ENCODE results near the gene AGT. TPM values are rescaled to one million over a fixed set of nuclear protein-coding genes. Genes with fewer than 3 reads are reported as not detected.

Gene AGT
- total RNA-seq, 1 experiment from 2014 or later, result 1.0 TPM

DNA sequence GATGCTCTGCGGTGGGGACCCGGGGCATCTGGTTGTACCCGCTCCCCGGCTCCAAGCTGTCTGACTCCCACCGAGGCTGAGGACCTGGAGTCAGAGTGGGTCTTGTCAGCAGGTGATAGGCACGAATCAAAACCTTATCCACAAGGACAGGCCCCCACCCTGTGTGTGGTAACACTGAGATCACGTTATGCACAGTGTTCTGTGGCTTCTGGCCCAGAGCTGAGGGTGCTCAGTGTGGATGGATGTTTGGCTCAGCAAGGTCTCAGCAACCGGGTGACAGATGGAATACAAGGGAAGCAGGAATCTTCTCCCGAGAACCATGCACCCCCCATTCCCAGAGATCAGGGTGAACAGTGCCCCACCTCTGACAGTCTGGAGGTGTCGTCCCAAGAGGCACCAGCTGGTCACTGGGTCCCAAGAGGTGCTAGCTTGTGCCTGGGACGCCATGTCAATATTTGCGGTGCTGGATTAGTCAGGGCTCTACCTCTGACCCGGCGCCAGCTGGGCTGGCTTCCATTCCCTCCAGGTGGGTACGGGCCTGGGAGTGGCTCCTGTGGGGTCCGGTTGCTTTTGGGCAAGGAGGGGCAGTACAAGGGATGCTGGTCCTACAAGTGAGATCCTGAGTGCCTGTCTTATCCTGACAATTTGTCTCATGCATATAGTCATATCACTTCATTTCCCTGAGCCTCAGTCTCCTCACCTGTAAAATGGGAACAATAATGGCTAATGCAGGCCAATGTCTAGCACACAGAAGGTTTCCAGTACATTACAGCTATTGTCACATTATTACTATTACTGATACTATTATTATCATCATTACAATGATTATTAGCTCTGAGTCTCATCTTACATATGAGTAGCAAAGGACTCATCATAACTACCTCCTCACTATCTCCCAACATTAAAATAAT is 34.2 kb upstream of the AGT start:
- ATAC-seq (no peak), DNase-seq (ENCODE audit: low spot score) (no peak)
- Mint-ChIP-seq H3K4me3 (no peak overlapping the region), H3K27me3 (ENCODE audit: low read depth) (peaks cover under 1% of the 10 kb centered on the region; the same call in 1 of the 2 replicates), H3K9me3 (no peaks in the 10 kb centered on the region), H3K27ac (no peak overlapping the region), H3K36me3 (no peaks in the 10 kb centered on the region), H3K4me1 (peaks cover 52% of the 10 kb centered on the region)
- ChIA-PET POLR2A (no interaction called here), CTCF (no interaction called here)
- TF ChIP-seq FOXJ3 (CRISPR knock-in tag; IDR thresholded peaks at IDR 0.05; ENCODE audit: borderline replicate concordance) (no peak), AR (CRISPR knock-in tag; IDR thresholded peaks at IDR 0.05) (no peak), FOXP1 (CRISPR knock-in tag; IDR thresholded peaks at IDR 0.05; ENCODE audit: borderline replicate concordance) (no peak)

GRCh38 chr1:230747127-230747730 is 33.3 kb upstream of the AGT start, which contains the start of gene CAPN9:
TSS of gene CAPN9 (plus strand) at chr1:230747388. CDS start at chr1:230747497, 109 bp downstream.
- no peaks in the 10 kb centered on the region for H3K36me3 Mint-ChIP-seq
- DNase-seq (ENCODE audit: low spot score), result no peak
- ChIA-PET POLR2A (no interaction called here), CTCF (no interaction called here)
- no peaks in the 10 kb centered on the region; the same call in 1 of the 2 replicates for H3K27me3 Mint-ChIP-seq (ENCODE audit: low read depth)
- no peaks in the 10 kb centered on the region for H3K9me3 Mint-ChIP-seq
- H3K4me3 Mint-ChIP-seq, result no peak within 1 kb of the TSS
- TF ChIP-seq NR2C2 (CRISPR knock-in tag; IDR thresholded peaks at IDR 0.05), result no peak
- no peak for TF ChIP-seq ZNF232 (CRISPR knock-in tag; IDR thresholded peaks at IDR 0.05)
- TF ChIP-seq FOXK1 (CRISPR knock-in tag; IDR thresholded peaks at IDR 0.05), result no peak
- no peak for TF ChIP-seq GABPB1 (CRISPR knock-in tag; IDR thresholded peaks at IDR 0.05)
- TF ChIP-seq, protein P1, sequence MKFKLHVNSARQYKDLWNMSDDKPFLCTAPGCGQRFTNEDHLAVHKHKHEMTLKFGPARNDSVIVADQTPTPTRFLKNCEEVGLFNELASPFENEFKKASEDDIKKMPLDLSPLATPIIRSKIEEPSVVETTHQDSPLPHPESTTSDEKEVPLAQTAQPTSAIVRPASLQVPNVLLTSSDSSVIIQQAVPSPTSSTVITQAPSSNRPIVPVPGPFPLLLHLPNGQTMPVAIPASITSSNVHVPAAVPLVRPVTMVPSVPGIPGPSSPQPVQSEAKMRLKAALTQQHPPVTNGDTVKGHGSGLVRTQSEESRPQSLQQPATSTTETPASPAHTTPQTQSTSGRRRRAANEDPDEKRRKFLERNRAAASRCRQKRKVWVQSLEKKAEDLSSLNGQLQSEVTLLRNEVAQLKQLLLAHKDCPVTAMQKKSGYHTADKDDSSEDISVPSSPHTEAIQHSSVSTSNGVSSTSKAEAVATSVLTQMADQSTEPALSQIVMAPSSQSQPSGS (CRISPR knock-in tag; IDR thresholded peaks at IDR 0.05; ENCODE audit: borderline replicate concordance, low read depth), result no peak
- no peak within 1 kb of the TSS for H3K27ac Mint-ChIP-seq
- no peak for ATAC-seq
- H3K4me1 Mint-ChIP-seq, result peaks cover 43% of the 10 kb centered on the region

DNA sequence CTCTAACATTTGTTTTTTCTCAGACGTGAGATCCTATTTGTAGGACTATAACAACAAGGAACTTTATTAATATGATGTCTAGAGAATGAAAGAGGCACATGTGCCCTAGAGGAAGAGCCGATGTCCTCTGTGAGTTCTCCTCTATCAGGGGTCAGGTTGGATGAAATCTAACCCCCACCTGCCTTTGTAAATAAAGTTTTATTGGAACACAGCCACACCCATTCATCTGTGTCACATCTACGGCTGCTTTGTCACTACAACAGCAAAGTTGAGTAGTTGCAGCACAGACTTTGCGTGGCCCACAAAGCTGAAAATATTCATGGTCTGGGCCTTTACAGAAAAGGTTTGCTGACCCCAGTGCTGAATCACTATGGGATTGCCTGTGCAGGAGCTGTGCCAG is 32.7 kb upstream of the AGT start:
- Mint-ChIP-seq H3K9me3 (no peaks in the 10 kb centered on the region), H3K4me3 (no peak overlapping the region), H3K27ac (no peak overlapping the region), H3K27me3 (ENCODE audit: low read depth) (no peaks in the 10 kb centered on the region; the same call in 1 of the 2 replicates), H3K36me3 (no peaks in the 10 kb centered on the region), H3K4me1 (peaks cover 37% of the 10 kb centered on the region)
- DNase-seq (ENCODE audit: low spot score) (no peak), ATAC-seq (no peak)
- no peak for TF ChIP-seq SOX15 (CRISPR knock-in tag; IDR thresholded peaks at IDR 0.05)
- no peak for TF ChIP-seq NR2C2 (CRISPR knock-in tag; IDR thresholded peaks at IDR 0.05)
- TF ChIP-seq PRRX2 (CRISPR knock-in tag; IDR thresholded peaks at IDR 0.05), result no peak
- TF ChIP-seq, protein P2, sequence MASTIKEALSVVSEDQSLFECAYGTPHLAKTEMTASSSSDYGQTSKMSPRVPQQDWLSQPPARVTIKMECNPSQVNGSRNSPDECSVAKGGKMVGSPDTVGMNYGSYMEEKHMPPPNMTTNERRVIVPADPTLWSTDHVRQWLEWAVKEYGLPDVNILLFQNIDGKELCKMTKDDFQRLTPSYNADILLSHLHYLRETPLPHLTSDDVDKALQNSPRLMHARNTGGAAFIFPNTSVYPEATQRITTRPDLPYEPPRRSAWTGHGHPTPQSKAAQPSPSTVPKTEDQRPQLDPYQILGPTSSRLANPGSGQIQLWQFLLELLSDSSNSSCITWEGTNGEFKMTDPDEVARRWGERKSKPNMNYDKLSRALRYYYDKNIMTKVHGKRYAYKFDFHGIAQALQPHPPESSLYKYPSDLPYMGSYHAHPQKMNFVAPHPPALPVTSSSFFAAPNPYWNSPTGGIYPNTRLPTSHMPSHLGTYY (CRISPR knock-in tag; IDR thresholded peaks at IDR 0.05), result no peak
- TF ChIP-seq ETV6 (CRISPR knock-in tag; IDR thresholded peaks at IDR 0.05), result no peak
- no peak for TF ChIP-seq E2F4 (CRISPR knock-in tag; IDR thresholded peaks at IDR 0.05; ENCODE audit: borderline replicate concordance, low read depth)
- CTCF ChIA-PET, result interaction anchor here (0.6 kb wide), 1 partner anchor 200 kb away, joined by 3 read pairs; no protein-coding TSS in a partner anchor
- POLR2A ChIA-PET, result no interaction called here
